Heart left ventricle (tissue), 16 donors: Measurements from ENCODE around the gene MEOX2. TPM values are rescaled to one million over a fixed set of nuclear protein-coding genes. Genes with fewer than 3 reads are reported as not detected.

Source experiments
- ATAC-seq, 4 donors: fragments of 200-7000 bp; cut with Tn5 transposase; one replicate each; pipeline ENCODE4 v1.9.1; 2020 to 2022; ENCODE audit warnings: moderate library complexity in 4 of 4, mild to moderate bottlenecking in 3 of 4, moderate number of reproducible peaks in 1 of 4
- DNase-seq, 5 donors: peaks; one replicate each; pipeline ENCODE4 v3.0.0-alpha.2; 2020
- H3K27ac ChIP-seq, 12 donors: fragments of 200-600 bp; sonication (generic) in 4 of 12; one replicate each; pipeline versions ENCODE4 v1.5.0 to v1.8.0; 2016 to 2022; ENCODE audit warnings: mild to moderate bottlenecking in 2 of 12
- H3K27me3 ChIP-seq, 9 donors: fragments of 200-600 bp; sonication (generic) in 2 of 9; one replicate each; pipeline versions ENCODE4 v1.5.1 to v1.8.0; 2016 to 2022; ENCODE audit warnings: mild to moderate bottlenecking in 3 of 9
- H3K36me3 ChIP-seq, 9 donors: fragments of 200-600 bp; sonication (generic) in 2 of 9; one replicate each; pipeline versions ENCODE4 v1.5.0 to v1.8.0; 2018 to 2022; ENCODE audit warnings: mild to moderate bottlenecking in 2 of 9
- H3K4me1 ChIP-seq, 12 donors: fragments of 200-600 bp; sonication (generic) in 4 of 12; one replicate each; pipeline versions ENCODE4 v1.5.0 to v1.8.0; 2016 to 2022; ENCODE audit warnings: mild to moderate bottlenecking in 3 of 12
- H3K4me3 ChIP-seq, 12 donors: fragments of 200-600 bp; sonication (generic) in 4 of 12; one replicate each; pipeline versions ENCODE4 v1.5.0 to v1.8.0; 2017 to 2022; ENCODE audit warnings: mild to moderate bottlenecking in 9 of 12, moderate library complexity in 4 of 12
- H3K9me3 ChIP-seq, 12 donors: fragments of 200-600 bp; sonication (generic) in 4 of 12; one replicate each; pipeline versions ENCODE4 v1.5.0 to v1.8.0; 2016 to 2022; ENCODE audit warnings: mild to moderate bottlenecking in 1 of 12
- POLR2A ChIP-seq, 2 donors: fragments of 450-650 bp; IDR thresholded peaks; one replicate each; pipeline ENCODE4 v1.6.1; 2017; ENCODE audit warnings: antibody characterized with exemption in 2 of 2, mild to moderate bottlenecking in 2 of 2, moderate library complexity in 2 of 2
- WGBS, 4 donors: extraction: QIAGEN DNeasy Blood & Tissue Kit in 2 of 4; methylation state at CpG; one replicate each; pipeline versions ENCODE4 v1.1.5 to v1.1.7; 2013 to 2018; 5-methylcytosine and 5-hydroxymethylcytosine counted together
- intact Hi-C, 10 donors: fragments of 100-400 bp; cut with DNase I; formaldehyde crosslinking; loops; one replicate each; pipeline versions ENCODE4 v1.11.1 to v1.14.2; 2022
- polyA plus RNA-seq, 2 donors: library from polyadenylated mRNA; stranded (reverse); fragments of 200-250 nt; gene quantifications; one replicate each; pipeline ENCODE4 v1.2.3, GENCODE V29; 2013
- total RNA-seq, 9 donors: library from RNA; depleted of rRNA in 2 of 9; stranded (reverse); fragments of >200 nt in 2 of 9; fragmentation: NEBNext Ultra II Directional in 3 of 9; extraction: Animal tissue kit (Norgen Biotek cat#: 25700) in 3 of 9; gene quantifications; one replicate each; pipeline versions ENCODE4 v1.1.0 to v1.2.4, GENCODE V29; 2016 to 2023
- TF ChIP-seq, protein P1 (sequence below), 12 donors: fragments of 200-600 bp; sonication (generic) in 4 of 12; IDR thresholded peaks; one replicate each; pipeline versions ENCODE4 v1.5.0 to v1.8.0; 2018 to 2022; ENCODE audit warnings: antibody characterized with exemption in 12 of 12, mild to moderate bottlenecking in 5 of 12
- donor health status: ischemic (EF 13 %, LVEDD 7.1; RV severe dilation, severe dysfunction).
- donor health status: healthy with polysubstance abuse.
- donor health status: DM: no; HTN: yes; CAD: no.
- donor health status: DM: no; HTN: no; CAD: no.
- donor health status: ischemic (EF 25% LVEDD 6.9; RV normal size, moderate dysfunction).
- donor health status: ischemic (EF 25% LVEDD 5.7; RV mildly dilated, moderate dysfunction).
- donor health status: healthy.
- donor health status: DM: yes; HTN: yes; CAD: no.
- donor health status: ischemic (EF 35%, LVEDD 5.7; RV mildly dilated, moderate dysfunction).
- donor health status: nonischemic (EF 11% LVEDD 7.7; RV severe dilation, severe dysfunction).
- donor health status: DM: yes; HTN: yes; CAD: no.
- donor health status: PGD.
- donor health status: ischemic (EF 29% LVEDD 5.4; RV normal size, mild dysfunction).
- donor health status: nonischemic (EF 23%, LVEDD 6.1; RV moderate dilation, normal function).

MEOX2 gene
- total and polyA plus RNA-seq, 11 donors, result 5.0 to 17.1 (median 10.5) TPM

DNA sequence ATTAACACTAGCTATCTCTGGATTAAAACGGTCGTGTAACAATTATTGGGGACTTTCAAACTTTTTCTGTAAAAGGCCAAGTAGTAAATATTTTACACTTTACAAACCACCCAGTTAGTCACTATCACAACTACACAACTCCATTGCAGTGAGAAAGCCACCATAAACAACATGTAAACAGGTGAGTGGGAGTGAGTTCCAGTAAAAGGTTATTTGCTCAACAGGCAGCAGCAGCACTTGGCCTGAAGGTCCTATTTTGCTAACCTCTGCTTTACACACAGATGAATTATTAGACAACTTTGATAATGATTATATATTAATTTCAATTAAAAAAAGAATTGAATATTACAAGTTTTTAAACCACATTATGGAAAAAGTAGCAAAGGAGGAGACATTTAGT lies 108.9 kb downstream of the MEOX2 start:
- intact Hi-C loops, result no loop called here
- DNase-seq (no peak), ATAC-seq (no peak)
- H3K9me3 ChIP-seq, result no peaks in the 10 kb centered on the region
- H3K27me3 ChIP-seq, result no peaks in the 10 kb centered on the region
- no peaks in the 10 kb centered on the region for H3K36me3 ChIP-seq
- WGBS, 4 donors, result 95 to 98% (median 97%) methylated on average over 2 of the region's 2 CpGs
- TF ChIP-seq POLR2A (IDR thresholded peaks at IDR 0.05), result no peak
- TF ChIP-seq, protein P1, sequence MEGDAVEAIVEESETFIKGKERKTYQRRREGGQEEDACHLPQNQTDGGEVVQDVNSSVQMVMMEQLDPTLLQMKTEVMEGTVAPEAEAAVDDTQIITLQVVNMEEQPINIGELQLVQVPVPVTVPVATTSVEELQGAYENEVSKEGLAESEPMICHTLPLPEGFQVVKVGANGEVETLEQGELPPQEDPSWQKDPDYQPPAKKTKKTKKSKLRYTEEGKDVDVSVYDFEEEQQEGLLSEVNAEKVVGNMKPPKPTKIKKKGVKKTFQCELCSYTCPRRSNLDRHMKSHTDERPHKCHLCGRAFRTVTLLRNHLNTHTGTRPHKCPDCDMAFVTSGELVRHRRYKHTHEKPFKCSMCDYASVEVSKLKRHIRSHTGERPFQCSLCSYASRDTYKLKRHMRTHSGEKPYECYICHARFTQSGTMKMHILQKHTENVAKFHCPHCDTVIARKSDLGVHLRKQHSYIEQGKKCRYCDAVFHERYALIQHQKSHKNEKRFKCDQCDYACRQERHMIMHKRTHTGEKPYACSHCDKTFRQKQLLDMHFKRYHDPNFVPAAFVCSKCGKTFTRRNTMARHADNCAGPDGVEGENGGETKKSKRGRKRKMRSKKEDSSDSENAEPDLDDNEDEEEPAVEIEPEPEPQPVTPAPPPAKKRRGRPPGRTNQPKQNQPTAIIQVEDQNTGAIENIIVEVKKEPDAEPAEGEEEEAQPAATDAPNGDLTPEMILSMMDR (IDR thresholded peaks at IDR 0.05), result no peak
- H3K27ac ChIP-seq, result no peak overlapping the region
- no peak overlapping the region for H3K4me3 ChIP-seq
- peaks cover 0 to 8% (median 1%) of the 10 kb centered on the region in 12 donors for H3K4me1 ChIP-seq

DNA sequence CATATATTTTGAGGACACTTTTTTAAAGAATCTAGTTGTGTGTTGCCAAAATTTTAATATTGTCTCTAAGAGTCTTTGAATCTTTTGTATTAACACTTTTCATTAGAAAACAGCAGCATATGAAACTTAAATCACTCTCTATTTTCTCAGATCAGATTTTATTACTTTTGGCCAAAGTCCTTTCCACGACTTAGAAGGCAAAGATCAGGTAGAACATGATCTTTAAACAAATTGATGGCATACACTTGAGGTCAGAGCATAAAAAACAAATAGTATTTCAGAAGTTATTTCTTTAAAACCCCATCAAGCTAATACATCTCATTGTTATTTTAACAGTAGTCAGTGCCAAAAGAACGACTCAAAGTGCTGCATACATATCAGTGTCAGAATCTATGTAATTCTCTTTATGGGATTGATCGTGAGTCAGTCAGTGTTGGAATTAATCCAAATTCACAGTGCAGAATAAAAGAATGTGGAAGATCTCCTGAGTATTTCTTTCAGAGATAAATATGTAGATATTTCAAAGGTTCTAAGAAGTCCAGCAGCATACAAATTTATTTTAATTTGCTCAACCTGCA lies 115.1 kb downstream of the MEOX2 start:
- no peak for TF ChIP-seq POLR2A (IDR thresholded peaks at IDR 0.05)
- TF ChIP-seq, protein P1 (IDR thresholded peaks at IDR 0.05), result no peak
- intact Hi-C loops, result no loop called here
- H3K4me1 ChIP-seq, result no peaks in the 10 kb centered on the region
- ATAC-seq (no peak), DNase-seq (no peak)
- H3K36me3 ChIP-seq, result no peaks in the 10 kb centered on the region
- H3K27ac ChIP-seq, result no peak overlapping the region
- H3K9me3 ChIP-seq, result no peaks in the 10 kb centered on the region
- no peak overlapping the region for H3K4me3 ChIP-seq
- 60 to 66% (median 65%) methylated on average over 3 of the region's 3 CpGs for WGBS, 4 donors
- H3K27me3 ChIP-seq, result no peaks in the 10 kb centered on the region

DNA sequence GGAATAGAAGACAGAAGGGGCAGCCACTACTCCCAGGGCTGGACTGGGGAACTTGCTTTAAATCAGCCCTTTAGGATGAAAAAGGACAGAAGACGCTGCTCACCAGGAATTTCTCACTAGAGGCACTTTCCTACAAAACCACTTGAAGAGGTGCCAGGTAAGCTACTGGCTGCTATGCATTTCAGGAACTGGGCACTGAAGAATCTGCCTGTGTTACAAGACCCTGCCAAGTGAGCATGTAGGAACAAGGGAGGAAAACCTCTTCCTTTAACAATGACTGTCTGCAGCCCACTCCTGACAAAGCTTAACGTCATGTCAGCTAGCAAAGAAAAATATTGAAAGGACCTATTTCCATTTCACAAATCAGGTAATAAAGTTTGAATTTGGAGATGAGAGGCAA lies 118.8 kb downstream of the MEOX2 start:
- ATAC-seq, result no peak
- DNase-seq, result no peak

DNA sequence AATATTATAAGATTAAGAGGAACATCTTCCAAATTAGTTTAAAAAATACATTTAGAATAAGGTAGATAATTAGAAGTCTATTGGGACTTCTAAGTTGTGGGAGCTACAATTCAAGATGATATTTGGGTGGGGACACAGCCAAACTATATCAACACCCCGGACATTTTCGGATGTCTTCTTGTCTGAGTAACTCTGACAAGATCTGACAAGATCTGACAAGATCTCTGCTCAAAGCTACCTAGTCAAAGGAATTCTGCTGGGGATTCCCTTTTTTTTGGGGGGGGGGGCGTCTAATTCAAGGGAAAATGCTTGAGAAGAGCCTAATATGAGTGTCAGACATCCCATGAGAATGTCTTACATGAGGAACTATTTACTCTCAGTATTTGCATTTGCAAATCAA lies 119.4 kb downstream of the MEOX2 start:
- no peak overlapping the region for H3K27ac ChIP-seq
- peaks cover 0 to 3% (median 0%) of the 10 kb centered on the region in 12 donors for H3K4me1 ChIP-seq
- intact Hi-C loops, result loop anchor here in 2 of 10 donors (10.0 kb wide), 2 partner anchors 118 to 498 kb away; partner anchors contain the start of gene MEOX2 (in 1 of the 2)
- no peaks in the 10 kb centered on the region for H3K27me3 ChIP-seq
- DNase-seq (no peak), ATAC-seq (no peak)
- no peak for TF ChIP-seq POLR2A (IDR thresholded peaks at IDR 0.05)
- TF ChIP-seq, protein P1 (IDR thresholded peaks at IDR 0.05), result no peak
- no peak overlapping the region for H3K4me3 ChIP-seq
- H3K9me3 ChIP-seq, result peaks cover 0 to 8% (median 0%) of the 10 kb centered on the region in 12 donors
- H3K36me3 ChIP-seq, result no peaks in the 10 kb centered on the region
- 78 to 91% (median 85%) methylated on average over 3 of the region's 3 CpGs for WGBS, 4 donors

More for the DNA sequence above, 118.8 kb downstream of the MEOX2 start:
- Histone ChIP-seq H3K9me3 (peaks cover 0 to 6% (median 0%) of the 10 kb centered on the region in 12 donors), H3K27me3 (no peaks in the 10 kb centered on the region), H3K27ac (no peak overlapping the region), H3K36me3 (no peaks in the 10 kb centered on the region), H3K4me3 (no peak overlapping the region), H3K4me1 (no peaks in the 10 kb centered on the region)
- intact Hi-C loops, result loop anchor here in 2 of 10 donors (10.0 kb wide), 2 partner anchors 117 to 497 kb away; partner anchors contain the start of gene MEOX2 (in 1 of the 2)
- TF ChIP-seq, protein P1 (IDR thresholded peaks at IDR 0.05), result no peak
- no peak for TF ChIP-seq POLR2A (IDR thresholded peaks at IDR 0.05)
- whole genome bisulfite sequencing, 4 donors, result 49 to 80% (median 69%) methylated on average over 2 of the region's 2 CpGs
